ENCODE data around the gene PFDN6. TPM values are rescaled to one million over a fixed set of nuclear protein-coding genes. Genes with fewer than 3 reads are reported as not detected.
A peak's percentile ranks its signal among the peaks of the same experiment; 100 is the strongest.

PFDN6 gene
- total RNA-seq, 1 experiment from 2014 or later, result 101 TPM

DNA sequence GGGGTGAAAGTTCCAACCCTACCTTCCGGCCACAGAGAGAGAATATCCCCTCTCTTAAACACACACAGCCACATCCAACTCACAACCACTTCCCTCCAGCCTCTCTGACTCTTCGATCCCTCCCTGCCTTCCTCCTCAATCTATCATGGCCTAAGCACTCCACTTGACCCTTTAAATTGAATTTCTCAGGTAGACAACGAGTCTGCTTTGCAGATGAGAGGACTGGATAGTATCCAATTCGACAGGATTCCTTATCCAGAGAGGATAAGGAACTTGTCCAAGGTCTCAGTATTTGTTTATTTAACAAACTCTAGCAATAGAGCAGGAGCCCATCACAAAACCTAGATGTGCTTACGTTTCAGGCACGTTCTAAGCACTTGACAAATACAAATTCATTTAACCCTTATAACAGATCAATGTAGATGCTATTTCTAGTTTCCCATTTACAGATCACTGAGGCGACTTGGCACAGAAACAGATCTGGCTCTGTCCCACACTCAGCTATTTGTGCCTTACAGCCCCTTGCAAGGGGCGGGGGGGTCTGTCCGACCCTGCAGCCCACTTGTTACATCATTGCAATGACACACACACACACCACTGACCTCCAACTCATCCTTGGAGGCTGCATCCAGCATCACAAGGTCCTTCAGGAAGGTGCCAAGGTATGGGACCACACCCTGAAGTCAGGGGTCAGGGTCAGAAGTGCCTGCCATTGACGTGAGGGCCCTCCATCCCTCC is 4.9 kb downstream of the PFDN6 start:
- intact Hi-C loops (cut with micrococcal nuclease; ENCODE audit: unreplicated experiment), result no loop called here
- in situ Hi-C loops (cut with HindIII; ENCODE audit: low pct_unique_long_range_greater_than_20kb, low sequenced_read_pairs), result no loop called here
- POLR2A ChIA-PET, result no interaction called here
- H3K4me1 ChIP-seq (ENCODE audit: control insufficient read depth, insufficient read depth, low read length), result peaks cover 19% of the 10 kb centered on the region
- DNase-seq (ENCODE audit: low read depth, low spot score) (no peak), ATAC-seq (no peak)
- H3K9me3 ChIP-seq (ENCODE audit: control insufficient read depth, insufficient read depth, low read depth, low read length), result no peaks in the 10 kb centered on the region
- H3K27ac ChIP-seq (ENCODE audit: low read length), result no peak overlapping the region
- no peaks in the 10 kb centered on the region for H3K27me3 ChIP-seq (ENCODE audit: control insufficient read depth, insufficient read depth, low read length)
- H3K36me3 ChIP-seq (ENCODE audit: control insufficient read depth, insufficient read depth, low read length), result peaks cover 2% of the 10 kb centered on the region; the same call in 1 of the 2 replicates
- no peak overlapping the region for H3K4me3 ChIP-seq (ENCODE audit: low read depth in 2 of 2, low read length in 2 of 2)
- CTCF ChIA-PET, result no interaction called here
- TF ChIP-seq POLR2AphosphoS5 (IDR thresholded peaks at IDR 0.05; ENCODE audit: low read depth, low read length), result no peak
- TF ChIP-seq TCF7L2 (IDR thresholded peaks at IDR 0.05; ENCODE audit: low read depth, low read length), result no peak
- TF ChIP-seq, protein P1, sequence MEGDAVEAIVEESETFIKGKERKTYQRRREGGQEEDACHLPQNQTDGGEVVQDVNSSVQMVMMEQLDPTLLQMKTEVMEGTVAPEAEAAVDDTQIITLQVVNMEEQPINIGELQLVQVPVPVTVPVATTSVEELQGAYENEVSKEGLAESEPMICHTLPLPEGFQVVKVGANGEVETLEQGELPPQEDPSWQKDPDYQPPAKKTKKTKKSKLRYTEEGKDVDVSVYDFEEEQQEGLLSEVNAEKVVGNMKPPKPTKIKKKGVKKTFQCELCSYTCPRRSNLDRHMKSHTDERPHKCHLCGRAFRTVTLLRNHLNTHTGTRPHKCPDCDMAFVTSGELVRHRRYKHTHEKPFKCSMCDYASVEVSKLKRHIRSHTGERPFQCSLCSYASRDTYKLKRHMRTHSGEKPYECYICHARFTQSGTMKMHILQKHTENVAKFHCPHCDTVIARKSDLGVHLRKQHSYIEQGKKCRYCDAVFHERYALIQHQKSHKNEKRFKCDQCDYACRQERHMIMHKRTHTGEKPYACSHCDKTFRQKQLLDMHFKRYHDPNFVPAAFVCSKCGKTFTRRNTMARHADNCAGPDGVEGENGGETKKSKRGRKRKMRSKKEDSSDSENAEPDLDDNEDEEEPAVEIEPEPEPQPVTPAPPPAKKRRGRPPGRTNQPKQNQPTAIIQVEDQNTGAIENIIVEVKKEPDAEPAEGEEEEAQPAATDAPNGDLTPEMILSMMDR (IDR thresholded peaks at IDR 0.05), result no peak
- no peak for TF ChIP-seq REST (IDR thresholded peaks at IDR 0.05; ENCODE audit: insufficient read depth in 1 of 2, low read depth in 2 of 2, low read length in 1 of 2)
- TF ChIP-seq SIN3A (IDR thresholded peaks at IDR 0.05; ENCODE audit: borderline replicate concordance, insufficient read depth, low read depth, low read length), result no peak
- BruUV-seq (replicated peaks), result TSS peak; percentile 61

DNA sequence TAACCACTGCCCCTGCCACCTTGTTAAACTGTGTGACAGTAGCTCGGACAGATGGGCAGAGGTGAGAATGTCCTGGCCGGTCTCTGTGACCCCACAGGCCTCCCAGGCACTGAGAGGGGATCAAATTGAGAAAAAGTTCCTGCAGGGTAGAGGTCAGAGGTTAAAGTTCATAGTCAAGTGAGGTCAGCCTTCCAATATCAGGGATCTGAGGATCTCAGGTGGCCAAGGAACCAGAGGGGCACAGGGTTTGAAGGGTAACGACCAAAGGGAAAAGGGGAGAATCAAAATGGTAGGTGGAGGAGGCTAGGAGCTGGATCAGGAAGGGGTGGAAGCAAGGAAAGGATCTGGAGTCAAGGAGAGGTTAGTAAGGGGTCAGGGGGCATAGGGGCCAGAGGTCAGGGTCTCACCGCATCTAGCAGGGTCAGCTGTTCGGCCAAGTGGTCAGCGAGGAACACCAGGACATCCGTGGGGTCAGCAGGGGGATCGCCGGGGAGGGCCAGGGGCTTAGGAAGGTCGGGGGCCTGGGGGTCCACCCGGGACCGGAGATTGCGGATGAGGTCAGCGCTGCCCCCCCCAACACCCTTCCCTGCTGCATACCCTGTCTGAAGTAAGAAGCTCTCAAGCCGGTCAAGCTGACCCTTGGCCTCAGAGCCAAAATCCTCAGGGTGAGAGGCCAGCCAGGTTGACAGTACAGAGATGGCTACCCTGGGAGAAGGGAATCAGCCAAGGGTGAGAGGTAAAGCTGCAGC is 6.4 kb downstream of the PFDN6 start:
- H3K27me3 ChIP-seq (ENCODE audit: control insufficient read depth, insufficient read depth, low read length), result no peaks in the 10 kb centered on the region
- TF ChIP-seq REST (IDR thresholded peaks at IDR 0.05; ENCODE audit: insufficient read depth in 1 of 2, low read depth in 2 of 2, low read length in 1 of 2) (no peak), POLR2AphosphoS5 (IDR thresholded peaks at IDR 0.05; ENCODE audit: low read depth, low read length) (no peak), SIN3A (IDR thresholded peaks at IDR 0.05; ENCODE audit: borderline replicate concordance, insufficient read depth, low read depth, low read length) (no peak), TCF7L2 (IDR thresholded peaks at IDR 0.05; ENCODE audit: low read depth, low read length) (no peak)
- TF ChIP-seq, protein P1 (IDR thresholded peaks at IDR 0.05), result no peak
- in situ Hi-C loops (cut with HindIII; ENCODE audit: low pct_unique_long_range_greater_than_20kb, low sequenced_read_pairs), result no loop called here
- BruUV-seq (replicated peaks), result no TSS peak
- POLR2A ChIA-PET, result interaction anchor here (0.6 kb wide), 1 partner anchor 356 kb away, joined by 7 read pairs; no protein-coding TSS in a partner anchor
- ATAC-seq (no peak), DNase-seq (ENCODE audit: low read depth, low spot score) (no peak)
- CTCF ChIA-PET, result no interaction called here
- H3K27ac ChIP-seq (ENCODE audit: low read length), result no peak overlapping the region
- H3K4me1 ChIP-seq (ENCODE audit: control insufficient read depth, insufficient read depth, low read length), result peaks cover 13% of the 10 kb centered on the region
- H3K9me3 ChIP-seq (ENCODE audit: control insufficient read depth, insufficient read depth, low read depth, low read length), result no peaks in the 10 kb centered on the region
- intact Hi-C loops (cut with micrococcal nuclease; ENCODE audit: unreplicated experiment), result no loop called here
- peaks cover 4% of the 10 kb centered on the region; the same call in 1 of the 2 replicates for H3K36me3 ChIP-seq (ENCODE audit: control insufficient read depth, insufficient read depth, low read length)
- H3K4me3 ChIP-seq (ENCODE audit: low read depth in 2 of 2, low read length in 2 of 2), result no peak overlapping the region

Data from Panc1 (cell line).